ENCODE measurements around the gene TRPV3.
"Not testable (repeated sequence)": the region's sequence is repeated elsewhere in the genome, so short reads cannot be mapped to it uniquely, and the experiment has no call there.

TRPV3 gene

GRCh38 chr17:3573246-3574100, 15.9 kb upstream of the TRPV3 start:
- DNase-seq = no peak

GRCh38 chr17:3572231-3572630, 14.6 kb upstream of the TRPV3 start:
- no peak for DNase-seq

GRCh38 chr17:3571043-3571900, 13.7 kb upstream of the TRPV3 start:
- no peak for DNase-seq

DNA sequence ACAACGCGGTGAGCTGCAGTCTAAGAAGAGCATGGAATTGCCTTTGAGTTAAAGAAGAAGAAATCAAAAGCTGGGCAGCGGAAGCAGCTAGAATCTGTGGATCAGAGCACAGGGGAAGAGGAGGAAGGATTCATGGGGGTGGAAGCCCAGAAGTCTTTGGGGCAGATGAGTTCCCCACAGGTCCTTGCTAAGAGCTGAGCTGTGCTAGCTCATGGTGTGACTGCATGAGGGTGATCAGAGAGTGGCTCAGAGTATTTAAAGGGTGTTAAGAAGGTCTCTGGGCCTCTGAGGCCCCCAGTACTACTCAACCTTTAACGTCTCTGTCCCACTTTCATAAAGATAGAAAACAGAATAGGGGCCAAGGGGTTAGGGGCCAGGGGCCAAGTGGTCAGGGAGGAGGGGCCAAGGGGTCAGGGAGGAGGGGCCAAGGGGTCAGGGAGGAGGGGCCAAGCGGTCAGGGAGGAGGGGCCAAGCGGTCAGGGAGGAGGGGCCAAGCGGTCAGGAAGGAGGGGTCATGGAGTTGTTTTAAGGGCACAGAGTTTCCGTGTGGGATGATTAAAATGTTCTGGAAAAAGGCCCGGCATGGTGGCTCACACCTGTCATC, 12.0 kb upstream of the TRPV3 start:
- DNase-seq = no peak

DNA sequence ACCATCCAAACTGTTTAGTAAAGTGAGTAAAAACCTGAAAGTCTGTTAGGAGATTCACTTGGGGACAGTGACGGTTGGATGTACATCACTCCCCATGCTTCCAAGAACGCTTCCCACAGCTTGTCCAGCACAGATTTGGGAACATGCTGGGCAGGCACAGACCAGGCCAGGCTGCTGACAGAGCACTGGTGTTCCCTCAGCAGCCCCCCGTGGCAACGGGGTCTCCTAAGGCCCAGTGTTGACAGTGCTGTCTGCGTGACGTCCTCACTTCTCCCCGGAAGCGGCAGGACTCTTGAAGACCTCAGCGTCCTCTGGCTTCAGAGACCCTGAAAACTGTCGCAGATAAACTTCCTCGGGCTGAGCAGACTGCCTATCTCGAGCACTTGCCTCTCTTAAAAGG, 8.9 kb upstream of the TRPV3 start:
- DNase-seq = no peak

DNA sequence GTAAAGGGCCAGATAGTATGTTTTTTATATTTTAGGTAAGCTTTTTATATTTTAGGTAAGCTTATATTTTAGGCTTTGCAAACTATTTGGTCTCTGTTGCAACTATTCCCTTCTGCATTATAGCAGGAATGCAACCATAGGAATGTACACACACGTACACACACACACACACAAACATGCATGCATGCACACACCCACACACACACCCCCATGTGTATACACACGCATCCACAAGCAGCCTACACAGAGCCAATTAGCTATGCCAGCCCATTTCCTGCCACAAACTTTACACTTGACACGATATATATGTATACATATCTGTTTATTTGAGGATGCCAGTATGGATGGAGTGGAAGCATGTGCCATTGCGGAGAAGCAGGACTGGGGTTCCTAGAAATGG, 7.5 kb upstream of the TRPV3 start:
- no peak for DNase-seq

- DNase-seq = not testable (repeated sequence)
Measured at GRCh38 chr17:3564241-3564640, 6.6 kb upstream of the TRPV3 start.

- DNase-seq = no peak
Measured at GRCh38 chr17:3559270-3559645, 1.6 kb upstream of the TRPV3 start.

GRCh38 chr17:3558603-3559269, 1.1 kb upstream of the TRPV3 start:
- peak; percentile 33 for DNase-seq

- DNase-seq = no peak
Measured at GRCh38 chr17:3556916-3557767, 470 bp downstream of the TRPV3 start.

GRCh38 chr17:3556239-3556915, 1.2 kb downstream of the TRPV3 start:
- no peak for DNase-seq

GRCh38 chr17:3555189-3555796, 2.3 kb downstream of the TRPV3 start:
- no peak for DNase-seq

DNA sequence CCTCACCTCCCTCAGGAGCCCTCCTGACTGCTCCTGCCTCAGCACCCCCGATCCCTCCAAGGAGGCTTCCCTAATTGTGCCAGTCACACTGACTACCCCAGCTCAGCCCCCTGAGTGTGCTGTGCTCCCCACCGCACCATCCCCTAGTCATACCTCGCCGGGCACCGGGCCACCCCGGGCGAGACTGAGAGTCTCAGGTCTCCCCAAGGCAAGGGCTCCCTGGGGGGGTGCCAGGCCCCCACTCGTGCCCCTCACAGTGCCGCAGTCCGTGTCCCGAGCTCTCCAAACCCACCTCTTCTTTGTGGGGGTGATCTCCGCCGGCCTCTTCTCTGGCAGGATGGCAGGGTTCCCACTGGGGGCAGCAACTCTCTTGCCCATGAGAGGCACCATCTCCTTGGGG, 3.2 kb downstream of the TRPV3 start:
- DNase-seq = no peak

DNA sequence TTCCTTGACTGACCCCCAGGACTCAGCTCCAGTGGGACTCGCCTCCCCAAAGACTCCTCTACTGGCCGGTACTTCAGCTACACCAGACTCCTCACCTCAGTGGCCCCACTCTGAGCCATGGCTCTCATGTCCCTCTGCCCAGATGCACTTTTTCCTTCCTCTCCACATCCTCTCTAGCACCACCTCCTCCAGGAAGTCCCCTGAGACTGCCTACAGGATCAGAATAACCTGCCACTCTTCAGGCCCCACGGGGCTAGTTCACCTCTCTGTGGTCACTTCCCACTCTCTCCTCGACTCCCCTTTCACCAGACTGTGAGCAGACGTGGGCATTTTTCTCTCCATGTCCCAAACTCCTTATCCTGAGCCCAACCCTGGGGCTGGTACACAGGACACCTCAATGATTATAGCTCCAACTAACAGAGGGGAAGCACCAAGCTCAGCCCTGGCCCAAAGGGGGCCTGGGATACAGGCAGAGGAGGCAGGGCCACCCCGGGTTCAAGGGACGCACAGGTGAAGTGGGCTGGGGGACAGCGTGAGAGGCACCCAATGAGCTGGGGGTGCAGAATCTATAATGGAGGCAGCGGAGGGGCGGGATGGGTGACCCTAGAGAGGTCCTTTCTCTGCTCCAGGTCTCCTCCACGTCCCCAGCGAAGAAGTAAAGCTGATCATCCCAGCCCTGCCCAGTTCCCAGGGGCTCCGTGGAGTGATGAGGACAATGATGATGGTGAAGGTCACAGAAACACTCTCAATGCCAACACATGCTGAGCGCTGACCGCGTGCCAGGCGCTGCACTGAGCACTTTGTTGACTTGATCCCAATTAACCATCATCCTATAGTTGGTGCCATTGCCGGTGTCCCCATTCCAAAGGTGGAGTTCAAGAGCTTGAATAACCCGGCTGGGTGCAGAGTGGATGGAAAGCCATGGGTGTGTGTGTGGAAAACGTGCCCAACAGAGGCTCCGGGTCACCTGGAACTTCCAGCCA, 3.9 kb downstream of the TRPV3 start:
- no peak for DNase-seq

DNA sequence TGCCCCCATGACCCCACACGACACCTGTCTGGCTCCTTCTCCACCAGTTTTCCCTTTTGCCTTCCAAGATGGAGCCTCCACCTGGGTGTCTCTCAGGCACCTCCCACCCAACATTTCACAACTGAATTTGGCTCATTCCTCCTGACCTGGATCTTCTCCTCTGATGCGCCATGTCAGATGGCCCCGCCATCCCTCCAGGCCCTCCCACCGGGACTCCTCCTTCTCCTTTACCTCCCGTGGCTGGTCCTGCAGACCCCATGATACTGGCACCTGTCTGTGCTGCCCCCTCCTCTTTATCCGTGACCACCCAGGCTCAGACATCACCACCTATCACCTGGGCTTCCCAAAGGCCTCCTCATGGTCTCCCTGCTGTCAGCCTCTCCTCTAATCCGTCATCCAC, 4.7 kb downstream of the TRPV3 start:
- DNase-seq = no peak

DNA sequence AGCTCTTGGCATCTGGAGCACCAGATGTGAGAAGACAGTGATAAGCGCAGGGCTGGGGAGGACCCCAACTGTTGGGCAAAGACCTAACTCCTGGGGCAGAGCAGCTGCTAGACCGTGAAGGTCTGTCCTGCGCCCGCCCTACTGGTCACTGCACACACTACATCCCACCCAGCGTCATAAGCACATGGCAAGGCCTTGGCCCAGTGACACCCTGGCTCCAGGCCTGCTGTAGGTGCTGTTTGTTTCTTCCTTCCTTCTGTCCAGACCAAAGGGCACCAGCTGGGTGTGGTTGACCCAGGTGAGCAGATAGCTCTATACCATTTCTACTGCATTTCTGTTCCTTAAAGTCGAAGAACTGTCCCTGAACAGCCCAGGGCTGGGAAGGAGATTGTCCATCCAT, 6.4 kb downstream of the TRPV3 start:
- DNase-seq = no peak

DNA sequence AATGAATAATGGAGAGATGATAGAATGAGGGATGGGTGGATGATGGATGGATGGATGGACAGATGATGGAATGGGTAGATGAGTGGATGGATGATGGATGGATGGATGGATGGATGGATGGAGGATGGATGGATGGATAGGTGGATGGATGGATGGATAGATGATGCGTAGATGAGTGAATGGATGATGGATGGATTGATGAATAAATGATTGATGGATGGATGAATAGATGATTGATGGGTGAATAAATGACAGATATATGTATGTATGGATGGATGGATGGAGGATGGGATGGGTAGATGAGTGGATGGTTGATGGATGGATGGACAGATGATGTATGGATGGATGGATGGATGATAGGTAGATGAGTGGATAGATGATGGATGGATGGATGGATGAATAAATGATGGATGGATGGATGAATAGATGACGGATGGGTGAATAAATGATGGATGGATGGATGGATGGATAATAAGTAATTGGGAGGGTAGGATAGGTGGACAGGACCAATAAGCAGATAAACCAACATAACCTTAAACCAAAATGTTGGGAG, 7.9 kb downstream of the TRPV3 start:
- no peak for DNase-seq

DNA sequence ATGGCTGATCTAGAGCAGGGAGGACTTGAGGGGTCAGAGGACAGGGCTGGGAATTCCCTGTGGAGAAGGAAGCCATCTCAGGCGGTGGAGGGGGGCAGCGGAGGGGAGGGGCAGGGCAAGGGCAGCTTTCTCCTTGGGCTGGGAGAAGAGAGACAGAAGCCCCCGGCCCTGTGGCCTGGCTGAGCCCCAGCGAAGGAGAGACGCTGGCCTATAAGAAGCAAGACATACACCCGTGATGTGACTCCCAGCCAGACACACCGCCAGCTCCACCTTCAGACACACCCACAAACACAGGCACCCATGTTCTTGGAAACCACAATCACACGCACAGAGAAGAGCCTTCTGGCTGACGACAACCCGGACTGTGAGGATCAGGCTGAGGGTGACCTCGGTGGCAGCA, 10.0 kb downstream of the TRPV3 start:
- no peak for DNase-seq

- DNase-seq = no peak
Measured at GRCh38 chr17:3546997-3547396, 10.6 kb downstream of the TRPV3 start.

DNA sequence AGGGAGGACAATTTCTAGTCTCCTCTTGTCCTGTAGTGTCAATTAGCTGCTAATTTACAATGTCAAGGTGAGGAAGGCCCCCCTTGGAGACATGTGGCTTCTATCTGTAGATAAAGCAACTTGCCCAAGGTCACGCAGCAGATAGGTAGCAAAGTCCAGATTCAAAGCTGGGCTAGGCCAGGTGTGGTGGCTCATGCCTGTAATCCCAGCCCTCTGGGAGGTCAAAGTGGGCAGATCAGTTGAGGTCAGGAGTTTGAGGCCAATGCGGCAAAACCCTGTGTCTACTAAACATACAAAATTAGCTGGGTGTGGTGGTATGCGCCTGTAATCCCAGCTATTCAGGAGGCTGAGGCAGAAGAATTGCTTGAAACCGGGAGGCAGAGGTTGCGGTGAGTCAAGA, 11.1 kb downstream of the TRPV3 start:
- DNase-seq = no peak

Measured in activated effector memory CD4-positive, alpha-beta T cell treated with Interleukin-2 at 50 U/mL for 16 hours (primary cell).